ENCODE measurements around the gene FFAR1.
"Not testable (repeated sequence)": the region's sequence is repeated elsewhere in the genome, so short reads cannot be mapped to it uniquely, and the experiment has no call there.

FFAR1 gene

GRCh38 chr19:35375505-35376307, 28.0 kb downstream of the FFAR1 start:
- in situ Hi-C loops (cut with HindIII; ENCODE audit: low sequenced_read_pairs), result no loop called here

DNA sequence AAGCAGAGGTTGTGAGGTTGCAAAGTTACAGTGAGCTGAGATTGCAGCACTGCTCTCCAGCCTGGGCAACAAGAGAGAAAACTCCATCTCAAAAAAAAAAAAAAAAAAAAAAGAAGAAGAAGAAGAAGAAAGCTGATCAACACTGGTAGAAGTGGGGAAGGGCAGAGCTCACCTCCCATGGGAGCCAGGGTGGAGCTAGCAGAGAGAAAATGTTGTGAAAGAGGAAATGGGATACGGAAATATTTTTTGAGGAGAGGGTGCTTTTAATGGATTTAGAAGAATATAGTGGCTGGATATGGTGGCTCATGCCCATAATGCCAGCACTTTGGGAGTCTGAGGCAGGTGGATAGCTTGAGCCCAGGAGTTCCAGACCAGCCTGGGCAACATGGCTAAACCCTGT, 30.0 kb downstream of the FFAR1 start:
- H3K4me3 ChIP-seq (ENCODE audit: low read depth, low read length), result no peak overlapping the region
- in situ Hi-C loops (cut with HindIII; ENCODE audit: low sequenced_read_pairs), result no loop called here
- no peak for DNase-seq (ENCODE audit: low read depth, low spot score)
- no peak for TF ChIP-seq CTCF (IDR thresholded peaks at IDR 0.05; ENCODE audit: low read depth, low read length)

More at GRCh38 chr19:35375505-35376307, 28.0 kb downstream of the FFAR1 start:
- no peak for TF ChIP-seq CTCF (IDR thresholded peaks at IDR 0.05; ENCODE audit: low read depth, low read length)
- DNase-seq (ENCODE audit: low read depth, low spot score), result no peak
- H3K4me3 ChIP-seq (ENCODE audit: low read depth, low read length), result no peak overlapping the region

GRCh38 chr19:35378356-35378755, 30.7 kb downstream of the FFAR1 start:
- TF ChIP-seq CTCF (IDR thresholded peaks at IDR 0.05; ENCODE audit: low read depth, low read length), result no peak
- in situ Hi-C loops (cut with HindIII; ENCODE audit: low sequenced_read_pairs), result no loop called here
- no peak overlapping the region for H3K4me3 ChIP-seq (ENCODE audit: low read depth, low read length)
- no peak for DNase-seq (ENCODE audit: low read depth, low spot score)

DNA sequence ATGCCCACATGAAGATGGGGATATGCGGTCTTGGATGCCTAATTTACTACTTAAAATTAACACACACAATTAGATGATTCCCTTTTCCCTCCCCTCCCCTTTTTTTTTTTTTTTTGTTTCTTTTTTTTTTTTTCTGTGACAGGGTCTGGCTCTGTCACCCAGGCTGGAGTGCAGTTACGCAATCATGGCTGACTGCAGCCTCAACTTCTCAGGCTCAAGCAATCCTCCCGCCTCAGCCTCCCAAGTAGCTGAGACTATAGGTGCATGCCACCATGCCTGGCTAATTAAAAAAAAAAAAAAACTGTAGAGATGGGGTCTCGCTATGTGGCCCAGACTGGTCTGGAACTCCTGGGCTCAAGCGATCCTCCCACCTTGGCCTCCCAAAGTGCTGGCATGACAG, 31.8 kb downstream of the FFAR1 start:
- in situ Hi-C loops (cut with HindIII; ENCODE audit: low sequenced_read_pairs); DNase-seq (ENCODE audit: low read depth, low spot score); H3K4me3 ChIP-seq (ENCODE audit: low read depth, low read length): not testable (repeated sequence)

DNA sequence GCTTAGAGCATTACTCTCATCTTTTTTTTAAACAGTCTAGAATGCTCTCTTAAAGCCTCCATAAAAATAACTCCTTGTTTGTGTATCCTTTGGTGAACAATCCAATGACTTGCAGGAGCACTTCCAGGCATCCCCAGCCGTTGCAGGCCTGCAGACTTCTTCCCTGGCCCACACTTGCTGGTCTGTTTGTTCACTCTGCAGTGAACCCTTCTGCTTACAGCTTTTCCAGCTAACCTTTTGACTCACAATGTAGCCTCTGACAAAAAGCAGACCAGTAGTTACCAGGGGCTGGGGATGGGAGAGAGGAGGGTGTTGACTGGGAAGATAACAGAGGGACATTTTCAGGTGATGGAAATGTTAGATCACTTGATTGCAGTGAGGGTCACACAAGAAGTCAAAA, 32.3 kb downstream of the FFAR1 start:
- H3K4me3 ChIP-seq (ENCODE audit: low read depth, low read length), result no peak overlapping the region
- TF ChIP-seq CTCF (IDR thresholded peaks at IDR 0.05; ENCODE audit: low read depth, low read length), result no peak
- in situ Hi-C loops (cut with HindIII; ENCODE audit: low sequenced_read_pairs), result no loop called here
- DNase-seq (ENCODE audit: low read depth, low spot score), result no peak

- no peak for TF ChIP-seq CTCF (IDR thresholded peaks at IDR 0.05; ENCODE audit: low read depth, low read length)
- in situ Hi-C loops (cut with HindIII; ENCODE audit: low sequenced_read_pairs), result no loop called here
- no peak overlapping the region for H3K4me3 ChIP-seq (ENCODE audit: low read depth, low read length)
- no peak for DNase-seq (ENCODE audit: low read depth, low spot score)
Measured at GRCh38 chr19:35380450-35381124, 32.9 kb downstream of the FFAR1 start.

DNA sequence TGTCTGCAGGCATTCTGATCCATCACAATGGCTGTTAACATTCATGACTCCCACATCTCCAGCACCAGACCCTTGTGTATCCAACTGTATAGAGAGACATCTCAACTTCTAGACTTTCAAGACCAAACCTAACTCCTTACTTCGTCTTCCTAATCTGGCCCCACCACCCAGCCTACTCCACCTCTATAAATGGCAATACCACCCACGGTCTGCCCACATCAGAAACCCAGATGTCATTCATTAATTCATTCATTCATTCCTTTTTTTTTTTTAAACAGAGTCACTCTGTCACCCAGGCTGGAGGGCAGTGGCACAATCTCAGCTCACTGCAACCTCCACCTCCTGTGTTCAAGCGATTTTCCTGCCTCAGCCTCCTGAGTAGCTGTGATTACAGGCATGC, 33.6 kb downstream of the FFAR1 start:
- TF ChIP-seq CTCF (IDR thresholded peaks at IDR 0.05; ENCODE audit: low read depth, low read length), result no peak
- no peak overlapping the region for H3K4me3 ChIP-seq (ENCODE audit: low read depth, low read length)
- in situ Hi-C loops (cut with HindIII; ENCODE audit: low sequenced_read_pairs), result no loop called here
- no peak for DNase-seq (ENCODE audit: low read depth, low spot score)

Data from astrocyte of the spinal cord (primary cell).